K562 (cell line): Measurements from ENCODE around the gene ZNF646. TPM values are rescaled to one million over a fixed set of nuclear protein-coding genes. Genes with fewer than 3 reads are reported as not detected.
A peak's percentile ranks its signal among the peaks of the same experiment; 100 is the strongest.

Source experiments
- CBFA2T2 ChIP-seq: fragments of 450-650 bp; conservative IDR thresholded peaks from 2 replicates; pipeline ENCODE4 v1.6.1; 2017; ENCODE audit warnings: mild to moderate bottlenecking
- CHCHD3 ChIP-seq: fragments of 250-450 bp; sonication (Bioruptor Pico); IDR thresholded peaks from 2 replicates; pipeline ENCODE4 v2.1.2; 2022; ENCODE audit warnings: mild to moderate bottlenecking
- CHD7 ChIP-seq: fragments of 200-600 bp; sonication (generic); IDR thresholded peaks from one replicate; pipeline ENCODE4 v1.6.1; 2012; ENCODE audit warnings: mild to moderate bottlenecking, low read depth, low read length, inconsistent platforms
- CREBBP ChIP-seq: IDR thresholded peaks from one replicate; pipeline ENCODE4 v1.6.1; 2012; ENCODE audit warnings: low read depth, mild to moderate bottlenecking, control low read depth, inconsistent platforms, low read length
- DLX4 ChIP-seq: fragments of 250-450 bp; sonication (Bioruptor Pico); IDR thresholded peaks from 2 replicates; pipeline ENCODE4 v1.6.1; 2021; ENCODE audit warnings: mild to moderate bottlenecking
- HDAC1 ChIP-seq, 2 experiments: fragments of 450-650 bp; IDR thresholded peaks; 2 replicates each; pipeline ENCODE4 v1.6.1; 2016 to 2017; ENCODE audit warnings: inconsistent platforms in 1 of 2, mild to moderate bottlenecking in 1 of 2, moderate library complexity in 1 of 2
- NR1H2 ChIP-seq: sonication (generic); formaldehyde crosslinking; IDR thresholded peaks from 2 replicates; pipeline ENCODE4 v1.4.0; 2020; ENCODE audit warnings: mild to moderate bottlenecking, missing genetic modification reagents
- NRF1 ChIP-seq, 2 experiments: fragments of 450-650 bp; IDR thresholded peaks in 1 of 2; conservative IDR thresholded peaks in 1 of 2; 2 replicates each; pipeline ENCODE4 v1.6.1; 2014; ENCODE audit warnings: mild to moderate bottlenecking in 2 of 2
- RAD51 ChIP-seq: fragments of 450-650 bp; IDR thresholded peaks from 2 replicates; pipeline ENCODE4 v1.7.1; 2016; ENCODE audit warnings: low read depth, mild to moderate bottlenecking, borderline replicate concordance
- RBFOX2 ChIP-seq: fragments of 200-400 bp; formaldehyde crosslinking; IDR thresholded peaks from 2 replicates; pipeline ENCODE4 v1.6.1; 2017; ENCODE audit warnings: low read depth, mild to moderate bottlenecking, low read length, moderate library complexity
- SIN3A ChIP-seq, 2 experiments: fragments of 150-350 bp in 1 of 2; IDR thresholded peaks; 2 replicates each; pipeline ENCODE4 v1.6.1; 2011 to 2016; ENCODE audit warnings: borderline replicate concordance in 2 of 2, low read depth in 2 of 2, low read length in 2 of 2, mild to moderate bottlenecking in 2 of 2, moderate library complexity in 2 of 2; ENCODE audit not compliant: control insufficient read depth in 1 of 2
- SNAPC5 ChIP-seq: fragments of 250-450 bp; sonication (Bioruptor Pico); IDR thresholded peaks from 2 replicates; pipeline ENCODE4 v1.8.0; 2021; ENCODE audit warnings: moderate library complexity, mild to moderate bottlenecking, inconsistent platforms
- STAT5A ChIP-seq: IDR thresholded peaks from 2 replicates; pipeline ENCODE4 v1.6.1; 2012; ENCODE audit warnings: low read length, inconsistent platforms, borderline replicate concordance
- TEAD2 ChIP-seq: fragments of 450-650 bp; IDR thresholded peaks from 2 replicates; pipeline ENCODE4 v1.6.1; 2016; ENCODE audit warnings: missing genetic modification characterization, control low read depth, missing compliant biosample characterization
- TGIF2 ChIP-seq: sonication (generic); formaldehyde crosslinking; IDR thresholded peaks from 2 replicates; pipeline ENCODE4 v1.8.1; 2022; ENCODE audit warnings: mild to moderate bottlenecking, missing genetic modification reagents, moderate library complexity
- ZC3H8 ChIP-seq: fragments of 450-650 bp; IDR thresholded peaks from 2 replicates; pipeline ENCODE4 v1.6.1; 2017
- ZNF121 ChIP-seq: sonication (generic); formaldehyde crosslinking; conservative IDR thresholded peaks from 2 replicates; pipeline ENCODE4 v1.8.0; 2022; ENCODE audit warnings: missing genetic modification reagents
- ZNF561 ChIP-seq: fragments of 450-650 bp; formaldehyde crosslinking; conservative IDR thresholded peaks from 2 replicates; pipeline ENCODE4 v1.4.0; 2020; ENCODE audit warnings: mild to moderate bottlenecking, moderate library complexity
- polyA plus RNA-seq, 8 experiments: library from polyadenylated mRNA; depleted of rRNA in 4 of 8; stranded (reverse) in 5 of 8; unstranded in 3 of 8; fragments of >200 nt; fragmentation: Nextera tagmentation in 2 of 8; fragmentation: Illumina TruSeq in 1 of 8; extraction: Ambion mirVana in 2 of 8; extraction: Trizol in 1 of 8; gene quantifications; 2 replicates each; pipeline versions ENCODE4 v1.2.1 to v1.2.3, GENCODE V29; 2011 to 2014; ENCODE audit warnings: inconsistent platforms in 1 of 8, missing spikeins in 1 of 8
- total RNA-seq, 7 experiments: library from RNA; depleted of rRNA in 6 of 7; stranded (reverse); fragments of >200 nt in 6 of 7; fragmentation: Illumina TruSeq in 2 of 7; extraction: Trizol in 2 of 7; gene quantifications; 2 replicates each; pipeline versions ENCODE4 v1.2.1 to v1.2.3, GENCODE V29; 2011 to 2021; ENCODE audit warnings: low replicate concordance in 1 of 7

ZNF646 gene
- total and polyA plus RNA-seq, 9 of the 15 experiments (the other 6 are each of a cell fraction or from before 2014, with no cell fraction given) = 0.08 to 20.6 (median 8.0) TPM

- TF ChIP-seq CHD7 (no peak), HDAC1 (IDR thresholded peaks at IDR 0.05) (peak in 1 of 2 experiments; percentile 82; a peak in 2 of 4 replicates), NR1H2 (CRISPR knock-in tag) (no peak), CBFA2T2 (peak; percentile 17; the same call in 1 of the 2 replicates), TGIF2 (CRISPR knock-in tag) (no peak), NRF1 (conservative IDR thresholded peaks at IDR 0.05 in 1 of 2, IDR thresholded peaks at IDR 0.05 in 1 of 2) (peak; percentile 73 to 79), RAD51 (peak; percentile 67), RBFOX2 (peak; percentile 78), SNAPC5 (CRISPR knock-in tag) (no peak), SIN3A (IDR thresholded peaks at IDR 0.05; ENCODE audit: borderline replicate concordance in 2 of 2, control insufficient read depth in 1 of 2, low read depth in 2 of 2, low read length in 2 of 2) (peak in 1 of 2 experiments; percentile 49; a peak in 1 of 4 replicates), ZNF561 (CRISPR knock-in tag) (no peak), CHCHD3 (CRISPR knock-in tag) (no peak), STAT5A (no peak), ZC3H8 (no peak), DLX4 (CRISPR knock-in tag) (no peak), CREBBP (no peak), ZNF121 (no peak), TEAD2 (0 out of 2 replicates have a peak, but pooled peaks have one; percentile 37)
These were observed 31.5 kb downstream of the ZNF646 start (continued) for GRCh38 chr16:31105677-31106213.
